ENCODE measurements around the gene WIPF3.
A peak's percentile ranks its signal among the peaks of the same experiment; 100 is the strongest.

- TF ChIP-seq POLR2A (IDR thresholded peaks at IDR 0.05; ENCODE audit: low read depth, low read length) (no peak), CTCF (conservative IDR thresholded peaks at IDR 0.05; ENCODE audit: low read depth, low read length) (peak; percentile 69), USF2 (IDR thresholded peaks at IDR 0.05; ENCODE audit: low read depth, low read length) (no peak), RAD21 (IDR thresholded peaks at IDR 0.05; ENCODE audit: low read length) (peak; percentile 66), SMC3 (IDR thresholded peaks at IDR 0.05; ENCODE audit: low read depth, low read length) (peak; percentile 65), RCOR1 (IDR thresholded peaks at IDR 0.05; ENCODE audit: insufficient replicate concordance, low read length) (no peak), FOS (IDR thresholded peaks at IDR 0.05; ENCODE audit: low read depth, low read length) (no peak), CEBPB (IDR thresholded peaks at IDR 0.05; ENCODE audit: low read depth, low read length) (no peak), MXI1 (IDR thresholded peaks at IDR 0.05; ENCODE audit: borderline replicate concordance, low read depth, low read length) (no peak), MAZ (IDR thresholded peaks at IDR 0.05; ENCODE audit: borderline replicate concordance, low read depth, low read length) (no peak)
Measured at GRCh38 chr7:29878081-29878688, 71.9 kb downstream of the WIPF3 start.

Measured in IMR-90 (cell line).